Measurements from ENCODE around the gene ZNF709.
"Not testable (repeated sequence)": the region's sequence is repeated elsewhere in the genome, so short reads cannot be mapped to it uniquely, and the experiment has no call there.

The ZNF709 gene

DNA sequence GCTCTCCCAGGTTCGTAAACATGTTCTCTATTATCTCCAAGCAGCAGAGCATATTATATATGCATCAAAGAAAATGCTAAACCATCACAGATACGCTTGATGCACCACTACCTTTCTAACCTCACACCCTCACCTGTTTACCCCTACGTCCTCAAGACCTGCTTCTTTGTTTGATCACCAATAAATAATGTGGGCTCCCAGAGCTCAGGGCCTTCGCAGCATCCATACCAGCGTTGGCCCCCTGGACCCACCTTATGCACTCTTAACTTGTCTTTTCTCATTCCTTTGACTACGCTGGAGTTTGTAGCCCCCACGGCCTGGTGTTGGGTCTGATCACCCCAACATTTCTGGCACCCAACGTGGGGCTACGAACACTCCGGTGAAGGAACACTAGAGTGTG is 33.8 kb downstream of the ZNF709 start:
- no peak for DNase-seq (ENCODE audit: low read depth)

- no peak for DNase-seq (ENCODE audit: low read depth)
Observed at GRCh38 chr19:12448808-12449207, 35.8 kb downstream of the ZNF709 start.

- peak; percentile 98 for DNase-seq (ENCODE audit: low read depth)
Observed at GRCh38 chr19:12440541-12441316, 43.9 kb downstream of the ZNF709 start, which contains the start of gene ZNF443. TSS of gene ZNF443 (minus strand) at chr19:12441021. CDS start at chr19:12440914, 107 bp downstream.

DNA sequence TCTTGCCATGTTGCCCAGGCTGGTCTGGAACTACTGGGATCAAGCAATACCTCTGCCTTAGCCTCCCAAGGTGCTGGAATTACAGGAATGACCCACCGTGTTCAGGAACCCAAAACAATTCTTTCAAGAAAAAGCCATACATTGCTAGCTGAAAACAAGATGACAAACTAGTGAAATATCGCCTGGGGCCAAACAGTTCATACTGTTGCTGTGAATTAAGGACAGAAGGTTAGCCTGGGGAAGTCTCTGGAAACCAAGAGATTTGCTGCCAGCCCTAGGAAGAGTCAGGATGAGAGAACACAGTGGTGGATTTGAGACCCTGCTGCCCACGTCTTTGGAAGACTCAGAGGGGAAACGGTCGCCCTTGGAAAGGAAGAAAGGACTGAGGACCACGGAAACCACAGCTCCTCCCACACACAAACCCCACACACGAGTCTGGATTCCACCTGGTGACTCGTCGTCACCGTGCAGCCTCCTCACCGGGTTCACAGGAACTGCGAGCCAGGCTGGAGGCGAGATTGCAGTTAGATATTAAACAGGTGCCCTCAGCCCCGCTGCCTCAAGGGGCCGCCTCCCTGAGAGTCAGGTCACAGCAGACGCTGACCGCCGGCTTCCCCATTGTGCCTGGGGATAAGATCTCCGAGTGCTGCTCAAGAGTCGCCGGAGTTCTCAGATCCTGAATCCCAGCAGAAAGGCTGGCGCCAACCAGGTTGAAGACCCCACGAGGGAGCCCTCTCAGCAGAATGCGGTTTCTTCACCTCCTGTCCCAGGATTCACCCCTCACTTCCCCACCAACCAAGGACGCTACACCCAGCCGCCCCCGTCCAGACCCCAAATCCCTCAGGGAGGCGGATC is 44.7 kb downstream of the ZNF709 start:
- DNase-seq (ENCODE audit: low read depth), result peak; percentile 4

DNA sequence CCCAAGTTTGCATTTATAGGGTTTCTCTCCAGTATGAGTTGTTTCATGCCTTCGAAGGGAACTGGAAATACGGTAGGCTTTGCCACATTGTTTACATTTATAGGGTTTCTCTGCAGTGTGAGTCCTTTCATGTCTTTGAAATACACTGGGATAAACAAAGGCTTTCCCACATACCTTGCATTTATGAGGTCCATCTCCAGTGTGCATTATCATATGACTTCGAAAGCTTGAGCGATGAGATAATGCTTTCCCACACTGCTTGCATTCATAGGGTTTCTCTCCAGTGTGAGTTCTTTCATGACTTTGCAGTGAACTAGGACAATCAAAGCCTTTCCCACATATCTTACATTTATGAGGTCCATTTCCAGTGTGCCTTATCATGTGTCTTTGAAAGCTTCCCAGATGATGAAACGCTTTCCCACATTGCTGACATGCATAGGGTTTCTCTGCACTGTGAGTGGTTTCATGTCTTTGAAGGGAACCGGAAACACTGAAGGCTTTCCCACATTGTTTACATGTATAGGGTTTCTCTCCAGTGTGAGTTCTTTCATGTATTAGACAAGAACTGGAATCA is 53.8 kb downstream of the ZNF709 start:
- not testable (repeated sequence) for DNase-seq (ENCODE audit: low read depth)

DNA sequence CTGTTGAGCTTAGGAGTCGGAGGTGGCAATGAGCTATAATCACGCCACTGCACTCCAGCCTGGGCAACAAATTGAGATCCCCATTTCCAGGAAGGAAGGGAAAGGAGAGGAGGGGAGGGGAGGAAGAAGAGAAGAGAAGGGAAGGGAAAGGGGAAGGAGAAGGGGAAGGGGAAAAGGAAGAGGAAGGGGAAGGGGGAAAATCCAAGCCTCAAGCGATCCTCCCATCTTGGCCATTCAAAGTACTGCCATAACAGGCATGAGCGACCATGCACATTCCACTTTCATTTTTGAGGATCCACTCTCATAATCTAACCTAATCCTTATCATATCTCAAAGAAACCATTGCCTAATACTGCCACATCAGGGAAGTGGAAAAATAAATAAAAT is 58.7 kb downstream of the ZNF709 start:
- no peak for DNase-seq (ENCODE audit: low read depth)

GRCh38 chr19:12425236-12425887 is 59.3 kb downstream of the ZNF709 start:
- no peak for DNase-seq (ENCODE audit: low read depth)

DNA sequence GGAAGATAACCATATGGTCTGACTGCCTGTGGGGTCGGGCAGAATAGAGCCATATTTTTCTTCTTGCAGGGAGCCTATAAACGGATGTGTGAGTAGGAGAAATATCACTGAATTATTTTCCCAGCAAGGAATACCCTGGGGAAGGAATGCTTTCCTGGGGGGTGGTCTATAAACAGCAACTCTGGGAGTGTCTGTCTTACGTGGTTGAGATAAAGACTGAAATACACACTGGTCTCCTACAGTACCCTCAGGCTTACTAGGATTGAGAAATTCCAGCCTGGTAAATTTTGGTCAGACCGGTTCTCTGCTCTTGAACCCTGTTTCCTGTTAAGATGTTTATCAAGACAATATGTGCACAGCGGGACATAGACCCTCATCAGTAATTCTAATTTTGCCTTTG is 67.3 kb downstream of the ZNF709 start:
- not testable (repeated sequence) for DNase-seq (ENCODE audit: low read depth)

DNA sequence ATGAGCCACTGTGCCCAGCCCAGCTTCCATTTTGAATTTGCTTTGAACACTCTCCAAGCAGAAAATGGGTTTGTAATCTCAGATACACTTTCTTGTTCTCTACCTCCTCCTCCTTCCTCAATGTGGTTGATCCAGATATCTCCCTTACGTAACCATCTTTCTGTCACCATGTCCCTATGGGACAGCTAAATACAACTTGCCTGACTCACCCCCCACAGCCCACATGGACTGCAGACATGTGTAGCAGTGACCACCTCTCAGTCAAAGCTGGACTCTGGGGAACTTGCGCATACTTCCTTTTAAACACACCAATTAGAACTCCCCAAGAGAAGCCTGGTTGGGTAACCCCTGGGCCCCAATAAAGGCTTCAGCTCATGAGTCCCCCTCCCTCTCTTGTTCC is 72.7 kb downstream of the ZNF709 start:
- no peak for DNase-seq (ENCODE audit: low read depth)
